ENCODE data around the gene SIX2.

- TF ChIP-seq, protein P1, sequence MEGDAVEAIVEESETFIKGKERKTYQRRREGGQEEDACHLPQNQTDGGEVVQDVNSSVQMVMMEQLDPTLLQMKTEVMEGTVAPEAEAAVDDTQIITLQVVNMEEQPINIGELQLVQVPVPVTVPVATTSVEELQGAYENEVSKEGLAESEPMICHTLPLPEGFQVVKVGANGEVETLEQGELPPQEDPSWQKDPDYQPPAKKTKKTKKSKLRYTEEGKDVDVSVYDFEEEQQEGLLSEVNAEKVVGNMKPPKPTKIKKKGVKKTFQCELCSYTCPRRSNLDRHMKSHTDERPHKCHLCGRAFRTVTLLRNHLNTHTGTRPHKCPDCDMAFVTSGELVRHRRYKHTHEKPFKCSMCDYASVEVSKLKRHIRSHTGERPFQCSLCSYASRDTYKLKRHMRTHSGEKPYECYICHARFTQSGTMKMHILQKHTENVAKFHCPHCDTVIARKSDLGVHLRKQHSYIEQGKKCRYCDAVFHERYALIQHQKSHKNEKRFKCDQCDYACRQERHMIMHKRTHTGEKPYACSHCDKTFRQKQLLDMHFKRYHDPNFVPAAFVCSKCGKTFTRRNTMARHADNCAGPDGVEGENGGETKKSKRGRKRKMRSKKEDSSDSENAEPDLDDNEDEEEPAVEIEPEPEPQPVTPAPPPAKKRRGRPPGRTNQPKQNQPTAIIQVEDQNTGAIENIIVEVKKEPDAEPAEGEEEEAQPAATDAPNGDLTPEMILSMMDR (IDR thresholded peaks at IDR 0.05), result peak; percentile 28
- TF ChIP-seq EZH2 (IDR thresholded peaks at IDR 0.05; ENCODE audit: borderline replicate concordance, insufficient read depth, low read depth, low read length, poor library complexity, severe bottlenecking), result no peak
Measured at GRCh38 chr2:44964752-44965236, 44.5 kb downstream of the SIX2 start.
